ENCODE measurements around the gene PCK2.

PCK2 gene

GRCh38 chr14:24123424-24124417 lies 29.6 kb downstream of the PCK2 start:
- Histone ChIP-seq H3K27me3 (ENCODE audit: insufficient read depth, insufficient read length) (no peaks in the 10 kb centered on the region), H3K9ac (ENCODE audit: insufficient read length, low read depth) (no peak overlapping the region), H3K4me1 (ENCODE audit: insufficient read depth, insufficient read length) (no peaks in the 10 kb centered on the region), H3K4me3 (ENCODE audit: insufficient read length, low read depth) (no peak overlapping the region), H3K36me3 (ENCODE audit: insufficient read depth, insufficient read length, low read length) (peaks cover 29% of the 10 kb centered on the region), H3K9me3 (ENCODE audit: insufficient read depth, low read length) (no peaks in the 10 kb centered on the region)
- DNase-seq (ENCODE audit: low read depth, low spot score): no peak
- TF ChIP-seq YY1 (IDR thresholded peaks at IDR 0.05; ENCODE audit: insufficient read depth, insufficient read length): no peak
- TF ChIP-seq ZNF274 (IDR thresholded peaks at IDR 0.05; ENCODE audit: low read depth, low read length): no peak
- no peak for TF ChIP-seq SUZ12 (IDR thresholded peaks at IDR 0.05; ENCODE audit: extremely low read depth, insufficient read depth, insufficient read length)

- Histone ChIP-seq H3K9ac (ENCODE audit: insufficient read length, low read depth) (no peak overlapping the region), H3K4me3 (ENCODE audit: insufficient read length, low read depth) (no peak overlapping the region), H3K9me3 (ENCODE audit: insufficient read depth, low read length) (no peaks in the 10 kb centered on the region), H3K27me3 (ENCODE audit: insufficient read depth, insufficient read length) (no peaks in the 10 kb centered on the region), H3K4me1 (ENCODE audit: insufficient read depth, insufficient read length) (peaks cover 2% of the 10 kb centered on the region), H3K36me3 (ENCODE audit: insufficient read depth, insufficient read length, low read length) (peaks cover 6% of the 10 kb centered on the region)
- TF ChIP-seq YY1 (IDR thresholded peaks at IDR 0.05; ENCODE audit: insufficient read depth, insufficient read length) (no peak), ZNF274 (IDR thresholded peaks at IDR 0.05; ENCODE audit: low read depth, low read length) (no peak), SUZ12 (IDR thresholded peaks at IDR 0.05; ENCODE audit: extremely low read depth, insufficient read depth, insufficient read length) (no peak)
- DNase-seq (ENCODE audit: low read depth, low spot score): no peak
These were observed 32.8 kb downstream of the PCK2 start for GRCh38 chr14:24126939-24127338.

- DNase-seq (ENCODE audit: low read depth, low spot score): no peak
- Histone ChIP-seq H3K27me3 (ENCODE audit: insufficient read depth, insufficient read length) (no peaks in the 10 kb centered on the region), H3K4me1 (ENCODE audit: insufficient read depth, insufficient read length) (peaks cover 7% of the 10 kb centered on the region), H3K36me3 (ENCODE audit: insufficient read depth, insufficient read length, low read length) (peaks cover 6% of the 10 kb centered on the region), H3K4me3 (ENCODE audit: insufficient read length, low read depth) (no peak overlapping the region), H3K9me3 (ENCODE audit: insufficient read depth, low read length) (no peaks in the 10 kb centered on the region), H3K9ac (ENCODE audit: insufficient read length, low read depth) (no peak overlapping the region)
- TF ChIP-seq YY1 (IDR thresholded peaks at IDR 0.05; ENCODE audit: insufficient read depth, insufficient read length): no peak
- no peak for TF ChIP-seq SUZ12 (IDR thresholded peaks at IDR 0.05; ENCODE audit: extremely low read depth, insufficient read depth, insufficient read length)
- no peak for TF ChIP-seq ZNF274 (IDR thresholded peaks at IDR 0.05; ENCODE audit: low read depth, low read length)
These were observed 33.6 kb downstream of the PCK2 start for GRCh38 chr14:24127673-24128072.

GRCh38 chr14:24129410-24129998 lies 35.4 kb downstream of the PCK2 start:
- Histone ChIP-seq H3K36me3 (ENCODE audit: insufficient read depth, insufficient read length, low read length) (no peaks in the 10 kb centered on the region), H3K27me3 (ENCODE audit: insufficient read depth, insufficient read length) (no peaks in the 10 kb centered on the region), H3K4me3 (ENCODE audit: insufficient read length, low read depth) (no peak overlapping the region), H3K4me1 (ENCODE audit: insufficient read depth, insufficient read length) (peaks cover 7% of the 10 kb centered on the region), H3K9ac (ENCODE audit: insufficient read length, low read depth) (no peak overlapping the region), H3K9me3 (ENCODE audit: insufficient read depth, low read length) (no peaks in the 10 kb centered on the region)
- DNase-seq (ENCODE audit: low read depth, low spot score): no peak
- TF ChIP-seq SUZ12 (IDR thresholded peaks at IDR 0.05; ENCODE audit: extremely low read depth, insufficient read depth, insufficient read length): no peak
- TF ChIP-seq YY1 (IDR thresholded peaks at IDR 0.05; ENCODE audit: insufficient read depth, insufficient read length): no peak
- no peak for TF ChIP-seq ZNF274 (IDR thresholded peaks at IDR 0.05; ENCODE audit: low read depth, low read length)

GRCh38 chr14:24130380-24130716 lies 36.2 kb downstream of the PCK2 start, which contains the start of gene FITM1:
Gene FITM1 (plus strand): TSS chr14:24130659. CDS start chr14:24131564, 905 bp downstream.
- H3K4me1 ChIP-seq (ENCODE audit: insufficient read depth, insufficient read length): peaks cover 7% of the 10 kb centered on the region
- no peak for DNase-seq (ENCODE audit: low read depth, low spot score)
- H3K27me3 ChIP-seq (ENCODE audit: insufficient read depth, insufficient read length): peaks cover 3% of the 10 kb centered on the region
- H3K36me3 ChIP-seq (ENCODE audit: insufficient read depth, insufficient read length, low read length): no peaks in the 10 kb centered on the region
- H3K9me3 ChIP-seq (ENCODE audit: insufficient read depth, low read length): no peaks in the 10 kb centered on the region
- TF ChIP-seq SUZ12 (IDR thresholded peaks at IDR 0.05; ENCODE audit: extremely low read depth, insufficient read depth, insufficient read length) (no peak), ZNF274 (IDR thresholded peaks at IDR 0.05; ENCODE audit: low read depth, low read length) (no peak), YY1 (IDR thresholded peaks at IDR 0.05; ENCODE audit: insufficient read depth, insufficient read length) (no peak)
- H3K9ac ChIP-seq (ENCODE audit: insufficient read length, low read depth): no peak within 1 kb of the TSS
- no peak within 1 kb of the TSS for H3K4me3 ChIP-seq (ENCODE audit: insufficient read length, low read depth)

GRCh38 chr14:24130717-24131548 lies 36.8 kb downstream of the PCK2 start:
- Histone ChIP-seq H3K36me3 (ENCODE audit: insufficient read depth, insufficient read length, low read length) (no peaks in the 10 kb centered on the region), H3K4me3 (ENCODE audit: insufficient read length, low read depth) (no peak overlapping the region), H3K9ac (ENCODE audit: insufficient read length, low read depth) (no peak overlapping the region), H3K4me1 (ENCODE audit: insufficient read depth, insufficient read length) (peaks cover 7% of the 10 kb centered on the region), H3K9me3 (ENCODE audit: insufficient read depth, low read length) (no peaks in the 10 kb centered on the region), H3K27me3 (ENCODE audit: insufficient read depth, insufficient read length) (peaks cover 4% of the 10 kb centered on the region)
- TF ChIP-seq SUZ12 (IDR thresholded peaks at IDR 0.05; ENCODE audit: extremely low read depth, insufficient read depth, insufficient read length) (no peak), ZNF274 (IDR thresholded peaks at IDR 0.05; ENCODE audit: low read depth, low read length) (no peak), YY1 (IDR thresholded peaks at IDR 0.05; ENCODE audit: insufficient read depth, insufficient read length) (no peak)
- no peak for DNase-seq (ENCODE audit: low read depth, low spot score)

Measured in NT2/D1 (cell line).